Spinal cord (tissue), 10 donors: ENCODE results near the gene COPZ1. TPM values are rescaled to one million over a fixed set of nuclear protein-coding genes. Genes with fewer than 3 reads are reported as not detected.
"Not testable (repeated sequence)": the region's sequence is repeated elsewhere in the genome, so short reads cannot be mapped to it uniquely, and the experiment has no call there.

Experiments used
- DNase-seq, 6 donors: peaks; one replicate each; pipeline versions ENCODE4 v3.0.0 to v3.0.0-alpha.2; 2013 to 2015; ENCODE audit warnings: low spot score in 6 of 6, low read depth in 4 of 6
- H3K27ac ChIP-seq: one replicate; pipeline ENCODE4 v1.5.1; 2013; ENCODE audit warnings: low read depth, low read length, control low read depth
- H3K27me3 ChIP-seq: one replicate; pipeline ENCODE4 v1.6.1; 2013; ENCODE audit warnings: low read length; ENCODE audit not compliant: control insufficient read depth, insufficient read depth
- H3K36me3 ChIP-seq: one replicate; pipeline ENCODE4 v1.6.1; 2013; ENCODE audit warnings: low read length; ENCODE audit not compliant: control insufficient read depth, insufficient read depth
- H3K4me1 ChIP-seq: one replicate; pipeline ENCODE4 v1.6.1; 2013; ENCODE audit warnings: low read length; ENCODE audit not compliant: control insufficient read depth, insufficient read depth
- H3K4me3 ChIP-seq: one replicate; pipeline ENCODE4 v1.5.1; 2013; ENCODE audit warnings: low read depth, low read length, control low read depth
- H3K9me3 ChIP-seq: one replicate; pipeline ENCODE4 v1.6.1; 2013; ENCODE audit warnings: low read length; ENCODE audit not compliant: control insufficient read depth, insufficient read depth
- WGBS: methylation state at CpG from one replicate; pipeline ENCODE4 v1.1.5; 2013; ENCODE audit warnings: missing lambda C conversion rate; ENCODE audit not compliant: insufficient coverage; 5-methylcytosine and 5-hydroxymethylcytosine counted together
- polyA plus RNA-seq, 2 donors: library from polyadenylated mRNA; unstranded; fragments of 120-200 nt; gene quantifications; one replicate each; pipeline ENCODE4 v1.2.1, GENCODE V29; 2013; ENCODE audit not compliant: insufficient read length in 2 of 2
- total RNA-seq, 2 donors: library from RNA; depleted of rRNA in 1 of 2; stranded (reverse); fragments of 120-200 nt in 1 of 2; fragments of >200 nt in 1 of 2; gene quantifications; one replicate each; pipeline versions ENCODE4 v1.2.3 to v1.2.4, GENCODE V29; 2013 to 2014
- donor health status: healthy.

Gene COPZ1
- total and polyA plus RNA-seq, 4 donors = 91.0 to 164 (median 156) TPM

- Histone ChIP-seq H3K27me3 (no peaks in the 10 kb centered on the region), H3K27ac (peak overlapping the region; percentile 96), H3K36me3 (peaks cover 37% of the 10 kb centered on the region), H3K9me3 (no peaks in the 10 kb centered on the region), H3K4me3 (no peak overlapping the region), H3K4me1 (peaks cover 48% of the 10 kb centered on the region)
- DNase-seq = peak in 1 of 6 donors; percentile 71
Observed at GRCh38 chr12:54349679-54350078, 24.7 kb downstream of the COPZ1 start.

DNA sequence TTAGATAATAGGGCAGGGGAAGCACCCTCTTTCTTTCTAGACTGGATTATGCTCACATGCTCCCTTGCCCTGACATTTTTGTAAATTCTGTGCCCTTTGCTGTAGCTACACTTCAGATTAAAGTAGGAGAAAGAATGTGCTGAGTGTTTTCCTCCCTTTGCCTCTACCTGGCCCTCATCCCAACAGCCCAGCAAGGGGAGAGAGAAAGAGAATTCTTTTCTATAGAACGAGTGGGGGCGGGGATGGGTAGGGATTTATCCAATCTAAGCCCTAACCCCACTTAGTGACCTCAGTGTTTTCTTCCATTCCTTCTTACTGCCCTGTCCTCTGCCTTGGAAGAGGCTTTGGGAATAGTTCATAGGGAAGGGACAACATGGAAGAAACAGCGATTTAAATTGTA is 25.8 kb downstream of the COPZ1 start:
- peak in 2 of 6 donors; percentile 50 to 62 for DNase-seq
- H3K4me3 ChIP-seq = no peak overlapping the region
- H3K9me3 ChIP-seq = no peaks in the 10 kb centered on the region
- no peaks in the 10 kb centered on the region for H3K27me3 ChIP-seq
- H3K4me1 ChIP-seq = peaks cover 58% of the 10 kb centered on the region
- peaks cover 29% of the 10 kb centered on the region for H3K36me3 ChIP-seq
- H3K27ac ChIP-seq = peak overlapping the region; percentile 96
- WGBS = no CpG with 5 or more reads among the region's 3 CpGs

GRCh38 chr12:54351341-54351740 is 26.4 kb downstream of the COPZ1 start:
- peaks cover 63% of the 10 kb centered on the region for H3K4me1 ChIP-seq
- no peaks in the 10 kb centered on the region for H3K27me3 ChIP-seq
- peak in 1 of 6 donors; percentile 60 for DNase-seq
- H3K9me3 ChIP-seq = no peaks in the 10 kb centered on the region
- peaks cover 23% of the 10 kb centered on the region for H3K36me3 ChIP-seq
- H3K27ac ChIP-seq = peak overlapping the region; percentile 96
- 0% methylated on average over 1 of the region's 4 CpGs for WGBS
- no peak overlapping the region for H3K4me3 ChIP-seq

- peak overlapping the region; percentile 32 for H3K4me3 ChIP-seq
- peaks cover 16% of the 10 kb centered on the region for H3K36me3 ChIP-seq
- H3K4me1 ChIP-seq = peaks cover 70% of the 10 kb centered on the region
- no peaks in the 10 kb centered on the region for H3K27me3 ChIP-seq
- peak overlapping the region; percentile 96 for H3K27ac ChIP-seq
- DNase-seq = peak in 4 of 6 donors; percentile 91 to 98 (median 94)
- no peaks in the 10 kb centered on the region for H3K9me3 ChIP-seq
- WGBS = 0% methylated on average over 11 of the region's 21 CpGs
Observed at GRCh38 chr12:54352022-54352531, 27.1 kb downstream of the COPZ1 start.

- DNase-seq = peak in 2 of 6 donors; percentile 85 to 91
- no peaks in the 10 kb centered on the region for H3K9me3 ChIP-seq
Observed at GRCh38 chr12:54352891-54353874, 28.3 kb downstream of the COPZ1 start.

GRCh38 chr12:54354271-54354670 is 29.3 kb downstream of the COPZ1 start:
- peak overlapping the region; percentile 96 for H3K27ac ChIP-seq
- WGBS = 90% methylated on average over 1 of the region's 7 CpGs

More at GRCh38 chr12:54352891-54353874, 28.3 kb downstream of the COPZ1 start:
- H3K4me3 ChIP-seq = peak overlapping the region; percentile 32
- H3K36me3 ChIP-seq = peaks cover 9% of the 10 kb centered on the region
- H3K27me3 ChIP-seq = no peaks in the 10 kb centered on the region
- WGBS = 0% methylated on average over 1 of the region's 1 CpG
- peak overlapping the region; percentile 96 for H3K27ac ChIP-seq
- peaks cover 81% of the 10 kb centered on the region for H3K4me1 ChIP-seq

GRCh38 chr12:54355104-54355815 is 30.3 kb downstream of the COPZ1 start:
- Histone ChIP-seq H3K4me3 (no peak overlapping the region), H3K27ac (peak overlapping the region; percentile 96), H3K36me3 (no peaks in the 10 kb centered on the region), H3K27me3 (no peaks in the 10 kb centered on the region), H3K4me1 (peaks cover 88% of the 10 kb centered on the region), H3K9me3 (no peaks in the 10 kb centered on the region)
- DNase-seq = peak in 1 of 6 donors; percentile 47
- 33% methylated on average over 3 of the region's 6 CpGs for WGBS

More at GRCh38 chr12:54354271-54354670, 29.3 kb downstream of the COPZ1 start:
- not testable (repeated sequence) for H3K27me3 ChIP-seq, H3K9me3 ChIP-seq, DNase-seq, H3K4me3 ChIP-seq, H3K36me3 ChIP-seq
- H3K4me1 ChIP-seq = peaks cover 85% of the 10 kb centered on the region

DNA sequence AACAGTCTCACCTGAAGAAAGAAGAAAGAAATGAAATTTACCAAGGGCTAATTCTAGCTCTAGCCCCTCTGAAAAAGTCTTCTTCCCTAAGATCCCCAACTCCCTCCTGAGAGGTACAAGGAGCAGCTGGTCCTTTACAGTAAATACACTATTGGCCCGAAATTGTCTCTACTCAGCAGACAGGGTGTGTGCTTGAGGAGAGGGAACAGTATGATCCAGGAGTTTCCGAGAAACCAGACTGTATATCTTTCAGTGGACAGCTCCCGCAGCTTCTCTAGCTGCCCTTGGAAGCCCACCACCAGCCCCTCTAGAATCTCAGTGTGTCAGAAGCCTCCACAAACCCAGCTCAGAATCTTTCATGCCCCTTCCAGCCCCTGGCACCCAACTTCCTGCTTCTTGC is 31.3 kb downstream of the COPZ1 start:
- Histone ChIP-seq H3K4me1 (peaks cover 94% of the 10 kb centered on the region), H3K9me3 (no peaks in the 10 kb centered on the region), H3K27me3 (no peaks in the 10 kb centered on the region), H3K27ac (peak overlapping the region; percentile 96), H3K4me3 (no peak overlapping the region), H3K36me3 (no peaks in the 10 kb centered on the region)
- peak in 2 of 6 donors; percentile 34 to 64 for DNase-seq
- 45% methylated on average over 2 of the region's 3 CpGs for WGBS

DNA sequence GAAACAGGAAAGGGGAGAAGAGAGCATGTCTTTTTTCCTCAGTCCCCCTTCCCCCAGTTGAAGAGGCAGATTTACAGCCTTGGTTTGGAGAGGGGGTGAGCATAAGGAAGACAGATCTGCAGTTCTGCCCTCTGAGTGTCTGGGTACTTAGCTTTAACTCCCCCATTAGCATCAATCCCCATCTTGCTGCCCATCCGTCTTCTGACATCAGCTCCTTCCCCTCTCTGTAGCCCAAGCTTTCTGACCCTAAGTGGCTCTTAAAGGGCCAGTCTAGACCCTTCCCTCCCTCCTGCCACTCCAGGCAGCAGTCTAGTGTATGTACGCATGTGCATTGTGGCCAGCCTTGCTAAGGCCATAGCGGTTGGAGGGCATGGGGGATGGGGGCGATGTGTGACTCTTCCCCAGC is 32.0 kb downstream of the COPZ1 start:
- WGBS = 13% methylated on average over 3 of the region's 4 CpGs
- Histone ChIP-seq H3K27ac (peak overlapping the region; percentile 96), H3K4me1 (peaks cover 89% of the 10 kb centered on the region), H3K9me3 (no peaks in the 10 kb centered on the region), H3K36me3 (no peaks in the 10 kb centered on the region), H3K4me3 (peak overlapping the region; percentile 2), H3K27me3 (no peaks in the 10 kb centered on the region)
- DNase-seq = peak in 2 of 6 donors; percentile 53 to 85
